HG02642 (cell line): ENCODE results near the gene MTFMT.

Source experiments
- ATAC-seq: cut with Tn5 transposase; IDR thresholded peaks from one replicate; pipeline ENCODE4 v1.9.1; 2021; ENCODE audit warnings: mild to moderate bottlenecking; ENCODE audit not compliant: unreplicated experiment, poor library complexity

Gene MTFMT

DNA sequence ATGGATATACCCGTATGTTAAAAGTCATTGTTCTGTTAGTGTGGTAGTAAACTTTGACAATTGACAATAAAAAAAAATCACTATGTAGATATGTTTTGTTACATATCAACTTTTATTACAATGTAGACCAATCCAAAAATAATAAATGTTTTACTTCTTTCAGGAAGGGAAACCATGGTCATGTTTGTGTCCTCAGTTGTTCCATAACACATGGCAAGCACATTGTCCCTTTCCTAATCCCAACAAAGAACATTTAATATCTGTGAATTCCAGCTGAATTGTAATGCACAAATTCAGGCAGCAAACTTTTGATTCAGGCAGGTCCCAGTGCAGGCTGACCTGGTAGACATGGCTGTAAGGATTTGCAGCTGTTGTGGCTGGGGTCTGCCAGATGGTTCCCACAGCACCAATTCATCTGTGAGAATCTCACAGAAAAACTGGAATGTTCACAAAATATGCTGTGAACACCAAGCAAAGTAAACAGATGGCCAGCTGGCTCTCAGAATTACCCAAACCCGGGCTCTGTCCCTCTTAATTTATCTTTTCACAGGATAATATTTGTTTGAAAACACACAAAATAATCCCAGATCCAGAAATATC, 37.8 kb downstream of the MTFMT start:
- no peak for ATAC-seq

DNA sequence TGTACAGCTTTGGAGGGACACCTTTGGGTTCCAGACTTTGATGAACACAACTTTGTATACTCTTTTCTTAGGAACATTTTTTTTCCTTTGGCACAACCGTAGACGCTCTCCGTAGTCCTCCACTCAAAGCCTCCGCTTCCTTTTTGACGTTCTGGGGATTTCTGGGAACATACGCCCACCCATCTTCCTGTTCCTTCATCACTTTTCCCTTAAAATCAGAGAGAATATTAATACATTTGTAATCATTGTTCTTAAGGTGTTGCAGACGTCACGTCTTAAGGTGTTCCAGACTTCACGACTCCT, 39.3 kb downstream of the MTFMT start:
- ATAC-seq: no peak

DNA sequence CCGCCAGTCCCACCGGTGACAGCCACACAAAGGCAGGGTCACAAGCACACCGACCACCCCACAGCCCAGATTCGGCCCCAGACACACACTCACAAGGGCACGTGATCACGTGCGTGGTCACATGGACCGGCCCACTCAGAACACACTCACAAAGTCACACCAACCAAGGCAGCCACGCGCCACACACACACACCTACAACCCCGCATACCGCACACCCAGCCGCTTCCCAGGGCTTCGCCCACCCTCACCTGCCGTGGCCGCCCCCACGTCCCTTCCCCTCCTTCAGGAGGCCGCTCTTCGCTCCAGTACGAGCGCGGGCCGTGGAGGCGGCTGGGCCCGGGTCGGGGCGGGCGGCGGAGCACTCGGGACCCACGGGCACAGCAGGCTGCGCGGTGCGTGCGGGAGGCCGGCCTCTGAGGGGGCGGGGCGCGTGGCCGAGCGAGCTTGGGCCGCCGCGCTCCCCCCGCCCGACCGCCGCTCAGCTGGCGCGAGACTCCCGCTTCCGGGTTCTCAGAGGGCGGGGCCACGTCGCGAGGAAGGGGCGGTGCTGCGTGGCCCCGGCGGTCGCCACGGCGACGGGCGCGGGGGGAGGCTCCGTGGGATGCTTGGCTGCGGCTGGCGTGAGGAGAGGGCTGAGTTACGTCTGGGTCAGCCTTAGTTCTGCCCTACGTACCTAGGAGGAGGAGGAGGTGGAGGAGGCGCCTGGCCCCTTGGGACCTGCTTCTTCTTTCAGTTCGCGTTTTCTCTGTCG, 39.8 kb downstream of the MTFMT start, which contains the start of gene SPG21:
SPG21 (minus strand) TSS at position 499 of the 752 bp plus-strand sequence. CDS start 6,345 bp downstream, outside the sequence.
- ATAC-seq: peak; percentile 93

DNA sequence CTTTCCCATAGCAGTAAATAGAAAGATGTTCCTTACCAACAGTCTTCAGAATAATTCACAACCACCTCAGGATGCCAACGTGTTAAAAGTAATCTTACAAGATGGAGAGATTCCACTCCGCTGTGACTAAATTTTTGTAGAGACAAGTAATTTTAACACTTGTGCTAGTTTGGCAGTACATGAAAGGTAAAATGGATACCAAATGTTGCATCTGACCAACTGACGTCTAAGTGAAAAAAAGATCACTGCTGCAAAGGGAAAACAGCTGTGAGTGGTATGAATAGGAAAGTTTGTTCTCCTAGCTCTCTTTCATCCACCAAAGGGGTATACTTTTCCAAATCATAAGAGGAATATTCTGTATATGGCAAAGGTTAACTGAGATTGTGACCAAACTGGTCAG, 42.3 kb downstream of the MTFMT start:
- no peak for ATAC-seq

DNA sequence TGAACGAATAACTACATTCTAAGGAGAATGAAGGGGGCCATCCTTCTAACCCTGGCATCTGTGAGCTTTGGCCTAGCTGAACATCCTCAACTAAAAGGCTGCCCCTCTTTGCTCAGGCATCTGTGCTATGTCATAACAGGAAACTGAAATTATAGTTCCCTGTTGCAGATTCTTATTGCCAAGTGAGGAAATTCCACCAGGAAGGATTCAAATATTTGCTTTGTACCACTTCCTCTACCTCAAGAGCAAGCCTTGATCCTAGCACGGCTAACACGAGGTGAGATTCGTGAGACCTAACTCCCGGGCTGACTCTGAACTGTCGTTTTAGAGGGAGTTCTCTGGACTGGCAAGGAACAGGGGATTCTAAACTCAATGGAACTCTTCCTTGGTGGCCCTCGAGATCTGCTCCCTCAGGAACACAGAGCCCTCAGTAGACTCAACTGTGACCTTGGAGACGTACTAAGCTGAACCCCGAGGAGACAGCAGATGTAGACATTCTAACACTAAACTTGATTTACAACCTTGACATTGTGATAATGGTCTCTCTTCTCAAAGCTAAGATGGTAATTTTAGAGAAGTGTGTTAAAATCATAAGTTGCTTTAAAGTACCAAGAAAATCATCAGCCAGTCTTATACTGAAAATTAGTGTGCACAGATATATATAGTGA, 43.9 kb downstream of the MTFMT start:
- ATAC-seq: no peak

DNA sequence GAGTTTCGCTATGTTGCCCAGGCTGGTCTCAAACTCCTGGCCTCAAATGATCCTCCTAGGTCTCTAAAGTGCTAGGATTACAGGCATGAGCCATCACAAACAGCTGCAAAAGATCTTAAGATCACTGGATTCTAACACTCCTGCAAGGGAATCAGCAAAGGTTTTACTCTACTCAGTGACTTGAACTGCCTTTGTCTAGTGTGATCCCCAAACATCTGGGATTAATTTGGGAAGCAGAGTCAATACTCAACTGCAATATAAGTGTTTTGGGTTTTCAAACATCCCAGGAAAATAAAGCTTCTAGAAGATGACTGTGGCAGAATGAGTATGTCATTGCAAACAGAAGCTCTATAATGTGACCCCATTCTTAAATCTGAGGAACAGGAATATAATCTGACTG, 47.0 kb downstream of the MTFMT start:
- ATAC-seq: no peak

DNA sequence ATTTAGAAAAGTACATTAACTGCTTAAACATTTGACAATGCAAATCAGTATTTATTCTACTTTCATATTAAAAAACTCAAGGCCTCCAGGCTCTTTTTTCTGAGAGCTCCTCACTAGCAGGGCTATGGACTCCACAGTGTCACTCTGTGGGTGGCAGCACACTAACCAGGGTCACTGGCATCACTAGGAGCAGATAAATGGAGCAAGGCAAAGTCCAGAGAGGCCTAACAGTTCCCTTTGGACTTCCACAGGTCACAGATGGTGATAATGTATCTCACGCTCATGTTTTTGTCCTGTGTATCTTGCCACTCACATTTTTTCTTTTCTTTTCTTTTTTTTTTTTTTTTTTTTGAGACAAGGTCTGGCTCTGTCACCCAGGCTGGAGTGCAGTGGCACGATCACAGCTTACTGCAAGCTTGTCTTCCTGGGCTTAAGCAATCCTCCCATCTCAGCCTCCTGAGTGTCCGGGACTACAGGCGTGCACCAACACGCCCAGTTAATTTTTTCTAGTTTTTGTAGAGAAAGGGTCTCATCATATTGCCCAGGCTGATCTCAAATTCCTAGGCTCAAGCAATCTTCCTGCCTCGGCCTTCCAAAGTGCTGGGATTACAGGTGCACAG, 47.5 kb downstream of the MTFMT start:
- ATAC-seq: no peak

DNA sequence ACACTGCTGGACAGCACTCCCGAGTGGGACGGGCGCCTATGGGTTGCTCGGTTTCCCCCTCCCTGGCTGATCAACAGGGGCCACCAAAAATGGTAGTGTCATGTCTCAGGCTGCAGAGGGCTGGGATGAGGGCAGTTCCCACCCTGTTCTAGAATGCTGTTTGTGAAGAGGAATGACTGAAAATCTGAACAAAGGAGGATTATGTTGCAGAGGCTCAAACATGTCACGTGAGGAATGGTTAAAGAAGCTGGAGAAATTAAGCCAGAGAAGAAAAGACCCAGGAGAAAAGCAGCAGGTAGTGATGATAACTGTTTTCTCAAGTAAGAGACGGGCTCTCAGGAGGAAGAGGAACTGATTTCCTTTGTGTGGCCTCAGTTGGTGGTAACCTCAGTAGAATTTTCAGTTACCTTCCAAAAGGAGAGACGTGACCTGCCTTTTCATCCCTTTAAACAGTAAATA, 50.2 kb downstream of the MTFMT start:
- no peak for ATAC-seq

DNA sequence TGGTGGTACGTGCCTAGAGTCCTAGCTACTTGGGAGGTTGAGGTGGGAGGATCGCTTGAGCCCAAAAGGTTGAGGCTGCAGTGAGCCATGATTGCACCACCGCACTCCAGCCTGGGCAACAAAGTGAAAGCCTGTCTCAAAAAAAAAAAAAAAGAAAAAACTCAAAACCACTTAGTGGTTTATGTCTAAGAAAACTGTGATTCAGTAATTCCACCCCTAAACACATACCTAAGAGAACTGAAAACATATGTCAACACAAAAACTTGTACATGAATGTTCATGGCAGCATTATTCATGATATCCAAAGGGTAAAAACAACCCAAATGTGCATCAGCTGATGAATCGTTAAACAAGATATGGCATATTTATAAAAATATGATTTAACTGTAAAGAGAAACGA, 54.0 kb downstream of the MTFMT start:
- no peak for ATAC-seq

DNA sequence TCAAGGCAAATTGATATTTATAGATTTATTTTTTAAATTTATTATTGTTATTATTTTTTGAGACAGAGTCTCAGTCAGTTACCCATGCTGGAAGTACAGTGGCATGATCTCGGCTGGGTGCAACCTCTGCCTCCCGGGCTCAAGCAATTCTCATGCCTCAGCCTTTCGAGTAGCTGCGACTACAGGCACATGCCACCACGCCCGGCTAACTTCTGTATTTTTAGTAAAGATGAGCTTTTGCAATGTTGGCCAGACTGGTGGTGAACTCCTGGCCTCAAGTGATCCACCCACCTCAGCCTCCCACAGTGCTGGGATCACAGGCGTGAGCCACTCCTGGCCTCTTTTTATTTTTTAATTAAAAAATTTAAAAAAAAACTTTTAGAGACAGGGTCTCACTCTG, 58.7 kb downstream of the MTFMT start:
- no peak for ATAC-seq

DNA sequence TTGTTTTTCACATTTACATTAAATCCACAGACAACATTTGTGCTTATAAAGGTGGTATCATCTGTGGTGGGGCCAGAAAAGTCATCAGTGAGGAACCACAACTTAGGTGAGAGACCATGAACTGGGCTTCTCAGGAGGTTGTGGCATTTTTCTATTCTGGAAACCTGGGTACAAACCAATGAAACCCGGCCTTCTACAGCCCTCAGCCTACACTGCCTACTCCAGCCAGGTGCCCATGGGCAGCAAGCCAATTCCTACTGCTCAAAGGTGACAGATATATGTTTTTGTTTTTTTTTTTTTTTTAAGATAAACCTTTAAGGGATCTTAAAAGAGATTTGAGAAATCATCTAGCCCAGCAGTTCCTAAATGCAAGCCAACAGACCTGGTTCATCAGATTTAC, 60.0 kb downstream of the MTFMT start:
- ATAC-seq: no peak

DNA sequence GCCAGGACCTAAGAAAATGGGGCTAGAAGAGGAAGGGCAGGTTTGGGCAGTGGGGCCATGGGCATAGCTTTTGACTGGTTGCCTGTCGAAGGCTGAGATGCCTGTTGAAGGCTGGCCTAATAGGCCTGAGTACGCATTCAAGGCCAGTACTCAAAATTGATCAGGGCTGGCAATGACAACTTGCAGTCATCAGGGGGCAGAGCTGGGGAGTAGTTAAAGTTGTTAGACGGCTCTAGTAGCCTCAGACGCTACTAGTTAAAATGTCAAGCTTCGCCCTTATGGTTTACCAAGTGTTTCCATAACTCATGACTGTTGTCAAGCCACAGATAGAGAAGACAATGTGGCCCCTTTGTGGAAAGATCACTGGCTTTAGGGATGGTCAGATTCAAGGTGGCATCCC, 68.4 kb downstream of the MTFMT start:
- ATAC-seq: no peak

DNA sequence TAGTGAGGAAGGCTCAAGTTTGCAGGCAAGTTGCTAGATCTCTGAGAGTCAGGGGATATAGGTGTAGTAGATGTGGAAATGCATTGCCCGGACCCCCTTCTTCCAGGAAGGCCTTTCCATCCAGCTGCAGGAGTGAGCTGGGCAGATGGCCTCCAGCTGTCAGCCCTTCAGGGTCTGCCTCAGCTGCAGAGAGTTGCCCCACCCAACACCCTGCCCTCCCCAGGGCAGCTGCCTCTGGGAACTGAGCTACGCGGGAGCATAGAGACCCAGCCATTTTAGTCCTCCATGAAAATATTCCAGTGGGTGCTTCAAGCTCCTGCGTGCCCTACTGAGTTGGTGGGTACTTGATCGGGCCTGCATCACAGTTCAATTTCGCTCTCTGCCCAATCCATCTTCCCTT, 69.3 kb downstream of the MTFMT start:
- ATAC-seq: no peak

DNA sequence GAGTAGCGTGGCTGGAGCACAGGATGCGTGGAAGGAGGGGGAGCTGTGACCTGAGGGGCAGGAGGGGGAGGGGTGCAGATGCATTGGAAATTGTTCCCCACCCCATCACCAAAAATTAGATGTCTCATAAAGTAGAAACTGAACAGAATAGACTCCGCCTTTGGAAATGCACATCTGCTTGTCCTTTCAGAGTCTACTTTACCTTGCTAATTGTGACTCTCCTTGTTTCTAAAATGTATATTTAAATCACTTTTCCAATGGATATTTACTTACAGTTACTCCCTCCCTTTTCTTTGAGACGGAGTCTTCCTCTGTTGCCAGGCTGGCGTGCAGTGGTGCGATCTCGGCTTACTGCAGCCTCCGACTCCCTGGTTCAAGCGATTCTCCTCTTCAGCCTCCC, 70.3 kb downstream of the MTFMT start:
- ATAC-seq: no peak

DNA sequence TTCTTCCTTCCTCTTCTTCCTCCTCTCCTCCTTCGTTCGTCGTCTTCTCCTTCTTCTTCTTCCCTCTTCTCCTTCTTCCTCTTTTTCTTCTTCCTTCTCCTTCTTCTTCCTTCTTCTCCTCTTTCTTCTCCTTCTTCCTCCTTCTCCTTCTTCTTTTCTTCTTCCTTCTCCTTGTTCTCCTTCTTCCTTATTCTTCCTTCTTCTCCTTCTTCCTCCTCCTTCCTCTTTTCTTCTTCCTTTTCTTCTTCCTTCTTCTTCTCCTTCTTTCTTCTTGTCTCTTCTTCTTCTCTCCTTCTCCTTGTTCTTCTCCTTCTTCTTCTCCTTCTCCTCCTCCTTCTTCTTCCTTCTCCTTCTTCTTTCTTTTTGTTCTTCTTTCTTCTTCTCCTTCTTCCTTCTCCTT, 75.0 kb downstream of the MTFMT start:
- no peak for ATAC-seq

DNA sequence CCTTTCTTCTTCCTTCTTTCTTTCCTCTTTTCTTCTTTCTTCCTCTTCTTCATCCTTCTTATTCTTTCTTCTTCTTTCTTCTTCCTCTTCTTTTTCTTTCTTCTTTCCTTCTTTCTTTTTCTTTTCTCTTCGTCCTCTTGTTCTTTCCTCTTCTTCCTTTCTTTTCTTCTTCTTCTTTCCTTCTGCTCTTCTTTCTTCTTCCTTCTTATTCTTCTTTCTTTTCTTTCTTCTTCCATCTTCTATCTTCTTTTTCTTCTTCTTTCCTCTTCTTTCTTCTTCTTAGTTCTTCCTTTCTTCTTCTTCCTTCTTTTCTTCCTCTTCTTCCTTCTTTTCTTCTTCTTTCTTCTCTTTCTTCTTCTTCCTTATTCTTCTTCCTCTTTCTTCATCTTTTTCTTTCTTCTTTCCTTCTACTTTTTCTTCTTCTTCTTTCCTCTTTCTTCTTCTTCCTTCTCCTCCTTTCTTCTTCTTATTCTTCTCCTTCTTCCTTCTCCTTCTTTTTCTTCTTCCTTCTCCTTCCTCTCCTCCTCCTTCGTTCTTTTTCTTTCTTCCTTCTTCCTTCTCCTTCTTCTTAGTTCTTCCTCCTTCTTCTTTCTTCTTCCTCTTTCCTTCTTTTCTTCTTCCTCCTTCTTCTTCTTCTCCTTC, 77.5 kb downstream of the MTFMT start:
- no peak for ATAC-seq
